A549 treated with Hydrocortisone at 1 μM for 4 hours (cell line): ENCODE measurements around the gene GARIN1A. TPM values are rescaled to one million over a fixed set of nuclear protein-coding genes. Genes with fewer than 3 reads are reported as not detected.

Source experiments
- total RNA-seq: library from RNA; stranded (reverse); fragments of 200-300 nt; extraction: Qiagen RNA extraction; gene quantifications from 5 replicates; pipeline ENCODE4 v1.2.3, GENCODE V29; 2022

GARIN1A gene
- total RNA-seq: 0.38 to 0.72 TPM (median 0.60 TPM) in 5 replicates

GRCh38 chr7:128671992-128672391, at the start of gene GARIN1A:
Gene GARIN1A, plus strand, starts transcription at chr7:128672292. Its CDS starts 106 bp downstream, at chr7:128672398.

Other genes starting within 250 kb of the GARIN1A start
- 23.0 to 25.8 TPM (median 25.6 TPM) in 5 replicates for gene HILPDA, start 216.4 kb upstream of the GARIN1A start, total RNA-seq
- 23.2 to 28.6 TPM (median 24.9 TPM) in 5 replicates for gene METTL2B, start 195.5 kb upstream of the GARIN1A start, total RNA-seq
- 125 to 212 TPM (median 150 TPM) in 5 replicates for gene CALU, start 67.1 kb downstream of the GARIN1A start, total RNA-seq
- gene OPN1SW, start 103.5 kb downstream of the GARIN1A start, total RNA-seq: not detected in 5 replicates
- 1.5 to 2.5 TPM (median 2.2 TPM) in 5 replicates for gene CCDC136, start 119.7 kb downstream of the GARIN1A start, total RNA-seq
- 3.1 to 5.3 TPM (median 4.0 TPM) in 5 replicates for gene FLNC, start 158.1 kb downstream of the GARIN1A start, total RNA-seq
- gene ATP6V1F, start 190.6 kb downstream of the GARIN1A start, total RNA-seq: 228 to 266 TPM (median 243 TPM) in 5 replicates
- 0.15 to 0.25 TPM (median 0.17 TPM) in 4 of 5 replicates, not detected in the other for gene KCP, start 238.4 kb downstream of the GARIN1A start, total RNA-seq